ENCODE data around the gene DNAJC15. TPM values are rescaled to one million over a fixed set of nuclear protein-coding genes. Genes with fewer than 3 reads are reported as not detected.

Gene DNAJC15
- total RNA-seq, 1 donor from 2014 or later: 24.5 TPM

GRCh38 chr13:43110036-43110435 is 86.7 kb downstream of the DNAJC15 start:
- DNase-seq (ENCODE audit: extremely low spot score, unreplicated experiment): no peak
- Mint-ChIP-seq H3K9me3 (ENCODE audit: unreplicated experiment) (no peaks in the 10 kb centered on the region), H3K27me3 (ENCODE audit: unreplicated experiment) (no peaks in the 10 kb centered on the region), H3K4me3 (ENCODE audit: unreplicated experiment) (no peak overlapping the region), H3K36me3 (ENCODE audit: unreplicated experiment) (peaks cover 17% of the 10 kb centered on the region), H3K27ac (ENCODE audit: unreplicated experiment) (no peak overlapping the region), H3K4me1 (ENCODE audit: unreplicated experiment) (peaks cover 22% of the 10 kb centered on the region)
- no peak for TF ChIP-seq CTCF (IDR thresholded peaks at IDR 0.05)

GRCh38 chr13:43110658-43111057 is 87.3 kb downstream of the DNAJC15 start:
- no peak for DNase-seq (ENCODE audit: extremely low spot score, unreplicated experiment)
- Mint-ChIP-seq H3K27ac (ENCODE audit: unreplicated experiment) (no peak overlapping the region), H3K4me3 (ENCODE audit: unreplicated experiment) (no peak overlapping the region), H3K9me3 (ENCODE audit: unreplicated experiment) (no peaks in the 10 kb centered on the region), H3K4me1 (ENCODE audit: unreplicated experiment) (peaks cover 22% of the 10 kb centered on the region), H3K27me3 (ENCODE audit: unreplicated experiment) (no peaks in the 10 kb centered on the region), H3K36me3 (ENCODE audit: unreplicated experiment) (peaks cover 17% of the 10 kb centered on the region)
- TF ChIP-seq CTCF (IDR thresholded peaks at IDR 0.05): no peak

GRCh38 chr13:43111559-43112400 is 88.4 kb downstream of the DNAJC15 start:
- Mint-ChIP-seq H3K27ac (ENCODE audit: unreplicated experiment) (no peak overlapping the region), H3K9me3 (ENCODE audit: unreplicated experiment) (no peaks in the 10 kb centered on the region), H3K27me3 (ENCODE audit: unreplicated experiment) (no peaks in the 10 kb centered on the region), H3K36me3 (ENCODE audit: unreplicated experiment) (peaks cover 17% of the 10 kb centered on the region), H3K4me1 (ENCODE audit: unreplicated experiment) (peaks cover 13% of the 10 kb centered on the region), H3K4me3 (ENCODE audit: unreplicated experiment) (no peak overlapping the region)
- no peak for TF ChIP-seq CTCF (IDR thresholded peaks at IDR 0.05)
- no peak for DNase-seq (ENCODE audit: extremely low spot score, unreplicated experiment)

GRCh38 chr13:43113603-43114002 is 90.2 kb downstream of the DNAJC15 start:
- H3K4me1 Mint-ChIP-seq (ENCODE audit: unreplicated experiment): peaks cover 4% of the 10 kb centered on the region
- H3K9me3 Mint-ChIP-seq (ENCODE audit: unreplicated experiment): no peaks in the 10 kb centered on the region
- TF ChIP-seq CTCF (IDR thresholded peaks at IDR 0.05): no peak
- H3K4me3 Mint-ChIP-seq (ENCODE audit: unreplicated experiment): no peak overlapping the region
- H3K36me3 Mint-ChIP-seq (ENCODE audit: unreplicated experiment): peaks cover 6% of the 10 kb centered on the region
- no peak for DNase-seq (ENCODE audit: extremely low spot score, unreplicated experiment)
- no peak overlapping the region for H3K27ac Mint-ChIP-seq (ENCODE audit: unreplicated experiment)
- no peaks in the 10 kb centered on the region for H3K27me3 Mint-ChIP-seq (ENCODE audit: unreplicated experiment)

GRCh38 chr13:43114504-43114903 is 91.1 kb downstream of the DNAJC15 start:
- no peak for TF ChIP-seq CTCF (IDR thresholded peaks at IDR 0.05)
- Mint-ChIP-seq H3K4me3 (ENCODE audit: unreplicated experiment) (no peak overlapping the region), H3K9me3 (ENCODE audit: unreplicated experiment) (no peaks in the 10 kb centered on the region), H3K36me3 (ENCODE audit: unreplicated experiment) (peaks cover under 1% of the 10 kb centered on the region), H3K27me3 (ENCODE audit: unreplicated experiment) (no peaks in the 10 kb centered on the region), H3K4me1 (ENCODE audit: unreplicated experiment) (peaks cover 4% of the 10 kb centered on the region), H3K27ac (ENCODE audit: unreplicated experiment) (no peak overlapping the region)
- DNase-seq (ENCODE audit: extremely low spot score, unreplicated experiment): no peak

Measured in osteocyte (in vitro differentiated cells).